ENCODE measurements around the gene DCAF15.
"Not testable (repeated sequence)": the region's sequence is repeated elsewhere in the genome, so short reads cannot be mapped to it uniquely, and the experiment has no call there.

DNA sequence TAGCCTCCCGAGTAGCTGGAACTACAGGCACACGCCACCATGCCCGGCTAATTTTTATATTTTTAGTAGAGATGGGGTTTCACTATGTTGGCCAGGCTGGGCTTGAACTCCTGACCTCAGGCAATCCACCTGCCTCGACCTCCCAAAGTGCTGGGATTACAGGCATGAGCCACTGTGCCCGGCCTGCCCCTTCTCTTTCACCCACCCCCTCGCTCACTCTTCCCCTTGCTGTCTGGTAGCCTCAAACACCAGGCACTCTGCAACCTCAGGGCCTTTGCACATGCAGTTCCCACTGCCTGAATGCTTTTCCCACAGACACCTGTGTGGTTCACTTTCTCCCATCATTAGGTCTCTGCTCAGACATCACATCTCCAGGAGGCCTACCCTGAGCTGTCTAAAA is 30.2 kb upstream of the DCAF15 start:
- not testable (repeated sequence) for TF ChIP-seq CTCF, POLR2A (IDR thresholded peaks at IDR 0.05)

All from esophagus squamous epithelium (tissue), 4 donors.